Measurements from ENCODE around the gene SOAT2.

SOAT2 gene, protein sequence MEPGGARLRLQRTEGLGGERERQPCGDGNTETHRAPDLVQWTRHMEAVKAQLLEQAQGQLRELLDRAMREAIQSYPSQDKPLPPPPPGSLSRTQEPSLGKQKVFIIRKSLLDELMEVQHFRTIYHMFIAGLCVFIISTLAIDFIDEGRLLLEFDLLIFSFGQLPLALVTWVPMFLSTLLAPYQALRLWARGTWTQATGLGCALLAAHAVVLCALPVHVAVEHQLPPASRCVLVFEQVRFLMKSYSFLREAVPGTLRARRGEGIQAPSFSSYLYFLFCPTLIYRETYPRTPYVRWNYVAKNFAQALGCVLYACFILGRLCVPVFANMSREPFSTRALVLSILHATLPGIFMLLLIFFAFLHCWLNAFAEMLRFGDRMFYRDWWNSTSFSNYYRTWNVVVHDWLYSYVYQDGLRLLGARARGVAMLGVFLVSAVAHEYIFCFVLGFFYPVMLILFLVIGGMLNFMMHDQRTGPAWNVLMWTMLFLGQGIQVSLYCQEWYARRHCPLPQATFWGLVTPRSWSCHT

DNA sequence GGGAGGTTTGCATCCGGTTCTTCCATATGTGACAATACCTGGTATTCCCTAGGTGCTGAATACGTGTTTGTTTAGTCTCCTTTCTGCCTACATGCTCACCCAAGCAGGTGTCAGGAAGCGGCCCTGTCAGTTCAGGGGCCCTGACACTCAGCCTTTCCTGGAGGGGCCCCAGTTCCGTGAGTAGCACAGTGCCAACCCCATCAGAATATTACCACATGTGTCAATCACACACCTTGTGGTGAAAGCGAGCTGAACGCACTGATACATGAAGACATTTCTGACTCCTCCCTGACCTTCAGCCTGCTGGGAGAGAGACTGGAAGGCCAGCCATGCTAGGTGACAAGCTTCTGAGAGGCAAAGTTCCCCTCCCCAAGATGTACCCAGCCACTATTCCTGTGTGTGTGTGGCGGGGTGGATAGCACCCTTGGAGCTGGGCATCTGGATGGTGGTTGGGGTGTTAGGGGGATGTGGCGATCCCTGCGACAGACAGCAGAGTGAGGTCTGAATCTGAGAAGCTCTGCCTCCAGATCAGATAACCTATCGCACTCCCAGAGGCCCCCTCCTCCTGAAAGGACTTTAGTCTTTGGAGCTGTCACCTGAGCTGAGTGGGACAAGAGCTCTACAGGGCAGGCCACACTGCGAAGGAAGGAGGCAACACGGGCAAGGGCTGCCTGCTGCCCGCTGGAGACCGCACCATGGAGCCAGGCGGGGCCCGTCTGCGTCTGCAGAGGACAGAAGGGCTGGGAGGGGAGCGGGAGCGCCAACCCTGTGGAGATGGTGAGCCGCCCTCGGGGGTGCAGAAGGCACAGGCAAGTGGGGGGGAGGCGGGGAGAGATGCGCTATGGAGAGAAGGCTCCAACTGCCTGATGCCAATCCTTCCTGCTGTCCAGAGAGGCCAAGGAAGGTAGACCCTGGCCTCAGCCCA lies at the start of gene SOAT2:
Gene SOAT2 (plus strand): TSS at position 604 of the 925 bp plus-strand sequence. CDS start 92 bp downstream, at position 696.
- no peak for DNase-seq (ENCODE audit: low read depth, low spot score)

DNA sequence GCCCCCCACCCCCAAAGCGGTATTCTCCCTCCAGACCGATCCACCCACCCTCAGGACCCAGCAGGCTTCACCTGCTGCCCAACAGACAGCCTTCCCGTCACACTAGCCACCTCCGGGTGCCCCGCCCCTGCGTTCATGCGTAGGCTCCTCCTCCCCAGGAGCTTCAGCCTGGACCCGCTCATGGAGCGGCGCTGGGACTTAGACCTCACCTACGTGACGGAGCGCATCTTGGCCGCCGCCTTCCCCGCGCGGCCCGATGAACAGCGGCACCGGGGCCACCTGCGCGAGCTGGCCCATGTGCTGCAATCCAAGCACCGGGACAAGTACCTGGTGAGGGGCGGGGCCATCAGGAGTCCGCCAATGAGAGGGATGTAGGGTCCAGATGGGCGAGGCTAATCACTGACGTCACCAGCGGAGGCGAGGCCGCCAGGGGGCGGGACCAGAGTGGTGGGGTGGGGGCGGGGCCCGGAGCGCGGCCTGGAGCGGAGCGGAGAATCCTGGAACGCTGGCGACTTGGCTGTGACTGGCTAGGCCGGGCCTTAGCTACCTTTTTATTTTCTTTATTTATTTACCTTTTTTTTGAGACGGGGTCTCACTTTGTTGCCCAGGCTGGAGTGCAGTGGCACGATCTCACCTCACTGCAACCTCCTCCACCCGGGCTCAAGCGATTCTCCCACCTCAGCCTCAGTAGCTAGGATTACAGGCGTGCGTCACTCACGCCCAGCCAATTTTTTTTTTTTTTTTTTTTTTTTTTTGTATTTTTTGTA lies 49.0 kb upstream of the SOAT2 start:
- peak; percentile 97 for DNase-seq (ENCODE audit: low read depth, low spot score)

DNA sequence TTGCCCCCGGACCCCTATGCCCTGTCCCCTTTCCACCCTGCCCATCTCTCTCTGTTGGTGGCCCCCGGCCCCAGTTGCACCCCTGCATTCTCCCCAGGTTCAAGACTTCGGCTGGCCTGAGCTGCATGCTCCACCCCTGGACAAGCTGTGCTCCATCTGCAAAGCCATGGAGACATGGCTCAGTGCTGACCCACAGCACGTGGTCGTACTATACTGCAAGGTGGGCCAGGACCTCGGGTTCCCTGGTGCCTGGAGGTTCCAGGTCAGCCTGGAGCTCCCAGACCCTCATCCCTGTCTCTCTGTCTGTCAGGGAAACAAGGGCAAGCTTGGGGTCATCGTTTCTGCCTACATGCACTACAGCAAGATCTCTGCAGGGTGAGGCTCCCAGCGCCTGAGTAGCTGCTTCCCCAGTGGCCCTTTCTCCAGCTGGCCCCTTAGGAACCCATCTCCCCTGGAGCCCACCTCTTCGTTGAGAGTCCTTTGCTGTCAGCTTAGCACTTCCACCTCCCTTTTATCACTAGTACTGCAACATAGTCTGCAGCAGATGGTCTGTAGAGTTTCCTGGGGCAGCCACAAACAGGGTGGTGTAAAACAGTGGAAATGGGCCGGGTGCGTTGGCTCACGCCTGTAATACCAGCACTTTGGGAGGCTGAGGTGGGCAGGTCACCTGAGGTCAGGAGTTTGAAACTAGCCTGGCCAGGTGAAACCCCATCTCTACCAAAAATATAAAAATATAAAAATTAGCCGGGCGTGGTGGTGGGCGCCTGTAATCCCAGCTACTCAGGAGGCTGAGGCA lies 47.6 kb upstream of the SOAT2 start:
- no peak for DNase-seq (ENCODE audit: low read depth, low spot score)

DNA sequence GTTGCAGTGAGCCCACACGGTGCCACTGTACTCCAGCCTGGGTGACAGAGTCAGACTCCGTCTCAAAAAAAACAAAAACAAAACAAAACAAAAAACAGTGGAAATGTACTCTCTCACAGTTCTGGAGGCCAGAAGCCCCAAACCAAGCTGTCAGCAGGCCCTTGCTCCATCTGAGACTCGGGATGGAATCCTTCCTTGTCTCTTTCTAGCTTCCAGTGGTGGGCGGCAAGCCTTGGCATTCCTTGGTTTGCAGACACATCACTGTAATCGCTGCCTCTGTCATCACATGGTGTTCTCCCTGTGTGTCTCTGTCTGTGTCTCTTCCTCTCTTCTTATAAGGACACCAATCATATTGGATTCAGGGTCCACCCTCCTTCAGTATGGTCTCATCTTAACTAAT lies 47.0 kb upstream of the SOAT2 start:
- DNase-seq (ENCODE audit: low read depth, low spot score) = no peak

DNA sequence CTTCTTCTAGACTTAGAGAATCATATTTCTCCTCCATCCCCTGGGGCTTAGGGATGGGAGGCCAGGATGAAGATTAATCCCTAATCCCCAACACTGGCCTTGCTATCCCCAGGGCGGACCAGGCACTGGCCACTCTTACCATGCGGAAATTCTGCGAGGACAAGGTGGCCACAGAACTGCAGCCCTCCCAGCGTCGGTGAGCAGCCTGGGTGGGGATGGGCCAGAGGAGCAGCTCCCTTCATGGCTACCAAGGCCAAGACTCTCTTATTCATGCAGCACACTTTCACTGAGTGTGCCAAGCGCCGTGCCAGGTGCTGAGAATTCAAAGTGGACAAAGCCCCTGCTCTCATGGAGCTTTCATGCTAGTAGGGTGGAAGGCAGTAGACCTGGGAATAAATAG lies 46.4 kb upstream of the SOAT2 start:
- DNase-seq (ENCODE audit: low read depth, low spot score) = no peak

DNA sequence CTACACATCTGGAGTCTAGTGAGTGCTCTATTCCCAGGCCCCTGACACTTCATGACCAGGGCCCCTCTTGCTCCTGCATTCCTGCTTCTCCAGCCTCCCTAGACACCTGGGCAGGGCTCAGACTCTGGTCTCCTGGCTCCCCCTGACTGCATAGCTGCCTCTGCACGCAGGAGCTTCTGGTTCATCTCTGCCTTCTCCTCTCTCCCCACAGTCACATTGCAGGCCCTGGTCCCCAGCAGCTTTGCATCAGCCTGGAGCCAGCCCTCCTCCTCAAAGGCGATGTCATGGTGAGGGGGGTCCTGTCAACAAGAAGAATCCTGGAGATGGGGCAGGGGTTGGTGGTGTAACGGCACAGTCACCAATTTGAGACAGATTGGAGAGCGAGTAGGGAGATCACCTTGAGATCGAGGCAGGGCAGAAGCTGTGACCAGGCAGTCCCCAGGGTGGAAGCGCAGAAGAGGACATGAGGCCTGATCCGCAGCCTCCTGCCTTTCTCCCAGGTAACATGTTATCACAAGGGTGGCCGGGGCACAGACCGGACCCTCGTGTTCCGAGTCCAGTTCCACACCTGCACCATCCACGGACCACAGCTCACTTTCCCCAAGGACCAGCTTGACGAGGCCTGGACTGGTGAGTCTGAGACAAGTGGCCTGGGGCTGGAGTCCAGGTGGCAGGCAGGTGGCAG lies 45.3 kb upstream of the SOAT2 start:
- DNase-seq (ENCODE audit: low read depth, low spot score) = no peak

DNA sequence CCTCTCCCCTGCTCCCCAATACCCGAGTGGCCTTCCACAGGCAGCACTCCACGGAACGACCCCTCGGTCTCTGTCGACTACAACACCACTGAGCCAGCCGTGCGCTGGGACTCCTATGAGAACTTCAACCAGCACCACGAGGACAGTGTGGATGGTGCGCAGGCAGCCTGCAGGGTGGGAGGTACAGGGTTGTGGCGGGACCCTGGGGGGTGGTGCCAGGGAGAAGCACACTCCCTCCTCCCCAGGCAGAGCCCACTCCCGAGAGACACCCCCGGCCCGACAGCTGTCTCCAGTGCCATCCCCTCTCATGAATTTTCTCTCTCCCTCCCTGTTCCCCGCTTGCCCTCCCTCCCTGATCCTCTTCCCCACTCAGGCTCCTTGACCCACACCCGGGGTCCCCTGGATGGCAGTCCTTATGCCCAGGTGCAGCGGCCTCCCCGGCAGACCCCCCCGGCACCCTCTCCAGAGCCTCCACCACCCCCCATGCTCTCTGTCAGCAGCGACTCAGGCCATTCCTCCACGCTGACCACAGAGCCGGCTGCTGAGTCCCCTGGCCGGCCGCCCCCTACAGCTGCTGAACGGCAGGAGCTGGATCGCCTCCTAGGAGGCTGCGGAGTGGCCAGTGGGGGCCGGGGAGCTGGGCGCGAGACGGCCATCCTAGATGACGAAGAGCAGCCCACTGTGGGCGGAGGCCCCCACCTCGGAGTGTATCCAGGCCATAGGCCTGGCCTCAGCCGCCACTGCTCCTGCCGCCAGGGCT lies 44.4 kb upstream of the SOAT2 start:
- no peak for DNase-seq (ENCODE audit: low read depth, low spot score)

DNA sequence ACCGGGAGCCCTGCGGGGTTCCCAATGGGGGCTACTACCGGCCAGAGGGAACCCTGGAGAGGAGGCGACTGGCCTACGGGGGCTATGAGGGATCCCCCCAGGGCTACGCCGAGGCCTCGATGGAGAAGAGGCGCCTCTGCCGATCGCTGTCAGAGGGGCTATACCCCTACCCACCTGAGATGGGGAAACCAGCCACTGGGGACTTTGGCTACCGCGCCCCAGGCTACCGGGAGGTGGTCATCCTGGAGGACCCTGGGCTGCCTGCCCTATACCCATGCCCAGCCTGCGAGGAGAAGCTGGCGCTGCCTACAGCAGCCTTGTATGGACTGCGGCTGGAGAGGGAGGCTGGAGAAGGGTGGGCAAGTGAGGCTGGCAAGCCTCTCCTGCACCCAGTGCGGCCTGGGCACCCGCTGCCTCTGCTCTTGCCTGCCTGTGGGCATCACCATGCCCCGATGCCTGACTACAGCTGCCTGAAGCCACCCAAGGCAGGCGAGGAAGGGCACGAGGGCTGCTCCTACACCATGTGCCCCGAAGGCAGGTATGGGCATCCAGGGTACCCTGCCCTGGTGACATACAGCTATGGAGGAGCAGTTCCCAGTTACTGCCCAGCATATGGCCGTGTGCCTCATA lies 43.7 kb upstream of the SOAT2 start:
- DNase-seq (ENCODE audit: low read depth, low spot score) = no peak

DNA sequence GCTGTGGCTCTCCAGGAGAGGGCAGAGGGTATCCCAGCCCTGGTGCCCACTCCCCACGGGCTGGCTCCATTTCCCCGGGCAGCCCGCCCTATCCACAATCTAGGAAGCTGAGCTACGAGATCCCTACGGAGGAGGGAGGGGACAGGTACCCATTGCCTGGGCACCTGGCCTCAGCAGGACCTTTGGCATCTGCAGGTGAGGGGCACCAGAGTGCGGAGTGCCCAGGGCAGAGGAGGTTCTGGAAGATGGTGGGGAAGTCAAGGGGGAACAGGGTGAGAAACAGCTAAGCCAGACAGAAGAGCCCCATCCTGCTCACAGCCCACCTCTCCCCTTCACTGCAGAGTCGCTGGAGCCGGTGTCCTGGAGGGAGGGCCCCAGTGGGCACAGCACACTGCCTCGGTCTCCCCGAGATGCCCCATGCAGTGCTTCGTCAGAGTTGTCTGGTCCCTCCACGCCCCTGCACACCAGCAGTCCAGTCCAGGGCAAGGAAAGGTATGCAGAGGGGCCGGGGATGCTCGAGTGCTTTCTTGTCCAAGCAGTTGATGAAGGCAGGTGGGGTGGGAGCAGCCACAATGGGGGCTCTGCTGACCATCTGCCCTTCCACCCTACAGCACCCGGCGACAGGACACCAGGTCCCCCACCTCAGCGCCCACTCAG lies 43.1 kb upstream of the SOAT2 start:
- no peak for DNase-seq (ENCODE audit: low read depth, low spot score)

DNA sequence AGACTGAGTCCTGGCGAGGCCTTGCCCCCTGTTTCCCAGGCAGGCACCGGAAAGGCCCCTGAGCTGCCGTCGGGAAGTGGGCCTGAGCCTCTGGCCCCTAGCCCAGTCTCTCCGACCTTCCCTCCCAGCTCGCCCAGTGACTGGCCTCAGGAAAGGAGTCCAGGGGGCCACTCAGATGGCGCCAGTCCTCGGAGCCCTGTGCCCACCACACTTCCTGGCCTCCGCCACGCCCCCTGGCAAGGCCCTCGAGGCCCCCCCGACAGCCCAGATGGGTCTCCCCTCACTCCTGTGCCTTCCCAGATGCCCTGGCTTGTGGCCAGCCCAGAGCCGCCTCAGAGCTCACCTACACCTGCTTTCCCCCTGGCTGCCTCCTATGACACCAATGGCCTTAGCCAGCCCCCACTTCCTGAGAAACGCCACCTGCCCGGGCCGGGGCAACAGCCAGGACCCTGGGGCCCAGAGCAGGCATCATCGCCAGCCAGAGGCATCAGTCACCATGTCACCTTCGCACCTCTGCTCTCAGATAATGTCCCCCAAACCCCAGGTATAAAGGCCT lies 42.5 kb upstream of the SOAT2 start:
- no peak for DNase-seq (ENCODE audit: low read depth, low spot score)

DNA sequence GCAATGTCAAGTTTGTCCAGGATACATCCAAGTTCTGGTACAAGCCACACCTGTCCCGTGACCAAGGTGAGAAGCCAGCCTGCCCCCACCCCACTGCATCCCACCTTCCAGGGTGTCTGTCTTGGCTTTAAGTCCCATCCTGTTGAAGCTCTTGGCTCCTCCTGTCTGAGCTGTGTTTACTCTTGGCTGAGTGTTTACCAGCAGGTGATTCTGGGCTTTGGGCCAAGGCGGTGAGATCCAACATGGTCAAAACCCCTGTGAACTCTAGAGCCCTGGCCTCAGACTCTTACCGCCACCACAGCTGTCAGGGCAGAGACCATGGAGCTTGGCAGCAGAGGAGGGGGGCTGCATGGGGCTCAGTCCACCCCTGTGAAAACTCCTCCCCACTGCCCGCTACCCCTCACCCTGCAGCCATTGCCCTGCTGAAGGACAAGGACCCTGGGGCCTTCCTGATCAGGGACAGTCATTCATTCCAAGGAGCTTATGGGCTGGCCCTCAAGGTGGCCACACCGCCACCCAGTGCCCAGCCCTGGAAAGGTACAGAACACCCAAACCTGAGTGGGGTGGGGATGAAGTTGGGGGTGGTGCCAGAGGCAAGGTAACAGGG lies 41.8 kb upstream of the SOAT2 start:
- no peak for DNase-seq (ENCODE audit: low read depth, low spot score)

DNA sequence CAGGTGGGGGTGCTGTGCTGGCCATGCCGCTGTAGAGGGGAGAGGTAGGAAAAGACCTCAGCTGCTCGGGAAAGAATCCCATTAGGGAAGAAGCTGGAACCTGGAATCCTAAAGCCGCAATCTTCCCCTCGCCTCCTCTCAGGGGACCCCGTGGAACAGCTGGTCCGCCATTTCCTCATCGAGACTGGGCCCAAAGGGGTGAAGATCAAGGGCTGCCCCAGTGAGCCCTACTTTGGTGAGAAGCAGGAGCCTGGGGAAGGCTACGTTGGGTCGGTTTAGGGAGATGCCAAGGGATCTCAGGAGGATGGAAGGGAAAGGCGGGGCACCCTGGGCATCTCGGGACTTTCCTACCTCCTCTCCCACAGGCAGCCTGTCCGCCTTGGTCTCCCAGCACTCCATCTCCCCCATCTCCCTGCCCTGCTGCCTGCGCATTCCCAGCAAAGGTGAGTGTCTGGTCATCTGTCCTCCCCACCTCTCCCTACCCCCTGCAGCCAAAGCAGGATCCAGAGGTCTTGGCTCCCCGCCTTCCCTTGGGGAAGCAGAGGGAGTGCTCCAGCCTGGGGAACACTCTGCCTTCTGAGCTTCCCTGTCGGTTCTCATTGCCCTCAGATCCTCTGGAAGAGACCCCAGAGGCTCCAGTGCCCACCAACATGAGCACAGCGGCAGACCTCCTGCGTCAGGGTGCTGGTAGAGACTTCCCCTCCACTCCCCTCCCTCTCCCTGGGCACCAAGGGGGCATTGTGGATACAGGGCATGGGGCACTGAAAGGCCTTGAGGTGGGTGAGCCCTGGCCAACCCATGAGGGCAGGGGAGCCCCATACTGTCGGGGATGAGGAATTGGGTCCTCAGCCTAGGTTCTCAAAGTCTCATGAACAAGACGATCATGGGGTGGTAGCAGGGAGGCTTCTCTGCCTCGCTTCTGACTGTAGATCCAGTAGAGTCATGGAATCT lies 41.0 kb upstream of the SOAT2 start:
- no peak for DNase-seq (ENCODE audit: low read depth, low spot score)

DNA sequence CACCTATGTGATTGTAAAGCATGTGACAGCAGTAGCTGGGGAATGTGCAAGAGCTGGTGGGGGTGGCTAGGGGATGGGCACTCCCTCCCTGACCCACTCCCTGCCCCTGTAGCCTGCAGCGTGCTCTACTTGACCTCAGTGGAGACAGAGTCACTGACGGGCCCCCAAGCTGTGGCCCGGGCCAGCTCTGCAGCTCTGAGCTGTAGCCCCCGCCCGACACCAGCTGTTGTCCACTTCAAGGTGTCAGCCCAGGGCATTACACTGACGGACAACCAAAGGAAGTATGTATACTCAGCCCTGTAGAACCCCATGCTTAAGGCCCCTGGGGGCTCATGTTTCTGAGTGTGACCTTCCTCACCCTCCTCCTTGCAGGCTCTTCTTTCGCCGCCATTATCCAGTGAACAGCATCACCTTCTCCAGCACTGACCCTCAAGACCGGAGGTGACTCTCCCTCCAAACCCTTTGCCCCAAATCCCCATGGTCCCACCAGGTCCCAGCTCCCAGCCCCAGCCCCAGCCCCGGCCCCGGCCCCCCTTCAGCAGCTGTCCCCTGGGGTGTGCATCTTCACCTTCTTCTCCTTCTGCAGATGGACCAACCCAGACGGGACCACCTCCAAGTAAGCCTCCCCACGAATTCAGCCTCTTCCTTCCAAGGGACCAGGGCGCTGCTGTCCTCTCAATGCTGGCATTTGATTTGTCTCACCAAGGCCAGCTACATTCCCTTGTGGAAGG lies 40.1 kb upstream of the SOAT2 start:
- DNase-seq (ENCODE audit: low read depth, low spot score) = no peak

DNA sequence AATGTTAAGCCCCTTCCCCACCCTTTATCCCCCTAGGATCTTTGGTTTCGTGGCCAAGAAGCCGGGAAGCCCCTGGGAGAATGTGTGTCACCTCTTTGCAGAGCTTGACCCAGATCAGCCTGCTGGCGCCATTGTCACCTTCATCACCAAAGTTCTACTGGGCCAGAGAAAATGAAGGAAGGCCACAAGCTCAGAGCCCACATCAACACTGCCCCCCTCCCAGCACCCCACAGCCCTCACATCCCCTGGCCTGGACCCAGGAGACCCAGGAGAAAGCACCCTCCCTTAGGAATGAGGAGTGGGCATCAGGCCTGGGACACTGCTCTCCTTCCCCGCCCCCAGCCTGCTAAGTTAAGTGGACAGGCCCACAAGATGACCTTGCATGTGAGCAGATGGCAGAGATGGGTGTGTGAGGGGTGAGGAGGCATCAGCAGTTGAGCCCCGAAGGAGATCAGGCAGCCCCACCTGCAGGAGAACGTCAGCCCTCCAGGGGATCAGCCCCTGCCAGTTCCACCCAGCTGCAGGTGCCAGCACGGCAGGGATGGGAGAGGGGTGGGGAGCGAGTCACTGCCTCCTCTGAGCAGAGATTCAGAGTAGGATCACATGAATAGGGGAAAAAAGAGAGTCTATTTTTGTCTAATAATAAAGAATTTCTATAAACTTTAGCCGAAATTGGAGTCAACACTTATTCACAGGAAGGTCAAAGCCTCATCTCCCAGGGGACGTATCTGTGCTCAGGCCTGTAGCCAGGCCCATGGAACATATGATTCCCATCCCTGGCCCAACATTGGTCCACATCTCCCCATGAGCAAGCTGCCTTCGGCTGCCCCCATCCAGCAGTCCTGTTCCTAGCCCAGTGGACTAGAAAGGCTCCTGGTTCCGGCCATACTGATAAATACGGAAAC lies 39.3 kb upstream of the SOAT2 start:
- no peak for DNase-seq (ENCODE audit: low read depth, low spot score)
